ENCODE measurements around the gene GPC5.

GPC5 gene

GRCh38 chr13:92734068-92734467 is 1335.6 kb downstream of the GPC5 start:
- no peaks in the 10 kb centered on the region for H3K79me2 ChIP-seq (ENCODE audit: insufficient read depth, low read depth)
- peaks cover 20% of the 10 kb centered on the region for H3K4me1 ChIP-seq (ENCODE audit: low read depth, poor library complexity, severe bottlenecking)
- H4K20me1 ChIP-seq (ENCODE audit: insufficient read depth), result no peaks in the 10 kb centered on the region
- H3K9ac ChIP-seq, result no peak overlapping the region
- no peak overlapping the region for H2AFZ ChIP-seq (ENCODE audit: low read depth)
- peak overlapping the region; percentile 39; the same call in 1 of the 2 replicates for H3K4me2 ChIP-seq
- no peaks in the 10 kb centered on the region for H3K27me3 ChIP-seq (ENCODE audit: insufficient read depth, low read depth)
- no peak overlapping the region; the same call in 1 of the 2 replicates for H3K27ac ChIP-seq
- H3K36me3 ChIP-seq (ENCODE audit: insufficient read depth), result no peaks in the 10 kb centered on the region
- TF ChIP-seq CTCF (conservative IDR thresholded peaks at IDR 0.05; ENCODE audit: low read depth, low read length), result no peak
- no peak overlapping the region for H3K4me3 ChIP-seq (IDR thresholded peaks at IDR 0.05; ENCODE audit: insufficient read depth, low read depth, low read length)

- no peaks in the 10 kb centered on the region for H3K27me3 ChIP-seq (ENCODE audit: insufficient read depth, low read depth)
- no peaks in the 10 kb centered on the region for H3K79me2 ChIP-seq (ENCODE audit: insufficient read depth, low read depth)
- no peak overlapping the region for H3K4me3 ChIP-seq (IDR thresholded peaks at IDR 0.05; ENCODE audit: insufficient read depth, low read depth, low read length)
- H4K20me1 ChIP-seq (ENCODE audit: insufficient read depth), result no peaks in the 10 kb centered on the region
- H3K36me3 ChIP-seq (ENCODE audit: insufficient read depth), result no peaks in the 10 kb centered on the region
- H3K4me2 ChIP-seq, result peak overlapping the region; percentile 39; the same call in 1 of the 2 replicates
- H3K4me1 ChIP-seq (ENCODE audit: low read depth, poor library complexity, severe bottlenecking), result peaks cover 25% of the 10 kb centered on the region
- H3K9ac ChIP-seq, result no peak overlapping the region
- no peak for TF ChIP-seq CTCF (conservative IDR thresholded peaks at IDR 0.05; ENCODE audit: low read depth, low read length)
- H3K27ac ChIP-seq, result no peak overlapping the region
- H2AFZ ChIP-seq (ENCODE audit: low read depth), result no peak overlapping the region
Observed at GRCh38 chr13:92734545-92734944, 1336.1 kb downstream of the GPC5 start.

GRCh38 chr13:92735909-92736308 is 1337.5 kb downstream of the GPC5 start:
- peaks cover 26% of the 10 kb centered on the region for H3K4me1 ChIP-seq (ENCODE audit: low read depth, poor library complexity, severe bottlenecking)
- H4K20me1 ChIP-seq (ENCODE audit: insufficient read depth), result no peaks in the 10 kb centered on the region
- H3K79me2 ChIP-seq (ENCODE audit: insufficient read depth, low read depth), result no peaks in the 10 kb centered on the region
- no peak for TF ChIP-seq CTCF (conservative IDR thresholded peaks at IDR 0.05; ENCODE audit: low read depth, low read length)
- H3K27ac ChIP-seq, result no peak overlapping the region
- H3K36me3 ChIP-seq (ENCODE audit: insufficient read depth), result no peaks in the 10 kb centered on the region
- H3K4me2 ChIP-seq, result no peak overlapping the region
- H3K27me3 ChIP-seq (ENCODE audit: insufficient read depth, low read depth), result no peaks in the 10 kb centered on the region
- no peak overlapping the region for H2AFZ ChIP-seq (ENCODE audit: low read depth)
- H3K4me3 ChIP-seq (IDR thresholded peaks at IDR 0.05; ENCODE audit: insufficient read depth, low read depth, low read length), result no peak overlapping the region
- no peak overlapping the region for H3K9ac ChIP-seq

- no peaks in the 10 kb centered on the region for H3K27me3 ChIP-seq (ENCODE audit: insufficient read depth, low read depth)
- no peak overlapping the region for H3K27ac ChIP-seq
- H3K4me1 ChIP-seq (ENCODE audit: low read depth, poor library complexity, severe bottlenecking), result peaks cover 15% of the 10 kb centered on the region
- H3K9ac ChIP-seq, result no peak overlapping the region
- H3K36me3 ChIP-seq (ENCODE audit: insufficient read depth), result no peaks in the 10 kb centered on the region
- no peaks in the 10 kb centered on the region for H3K79me2 ChIP-seq (ENCODE audit: insufficient read depth, low read depth)
- H3K4me3 ChIP-seq (IDR thresholded peaks at IDR 0.05; ENCODE audit: insufficient read depth, low read depth, low read length), result no peak overlapping the region
- no peak for TF ChIP-seq CTCF (conservative IDR thresholded peaks at IDR 0.05; ENCODE audit: low read depth, low read length)
- no peak overlapping the region for H3K4me2 ChIP-seq
- no peak overlapping the region for H2AFZ ChIP-seq (ENCODE audit: low read depth)
- no peaks in the 10 kb centered on the region for H4K20me1 ChIP-seq (ENCODE audit: insufficient read depth)
Observed at GRCh38 chr13:92739306-92739818, 1340.9 kb downstream of the GPC5 start.
